ENCODE results near the gene GRSF1.
A peak's percentile ranks its signal among the peaks of the same experiment; 100 is the strongest.
"Not testable (repeated sequence)": the region's sequence is repeated elsewhere in the genome, so short reads cannot be mapped to it uniquely, and the experiment has no call there.

Gene GRSF1

GRCh38 chr4:70833675-70834074, 6.0 kb downstream of the GRSF1 start:
- DNase-seq, result no peak

GRCh38 chr4:70831293-70831692, 8.4 kb downstream of the GRSF1 start:
- DNase-seq, result no peak

- no peak for DNase-seq
Observed at GRCh38 chr4:70830054-70830453, 9.6 kb downstream of the GRSF1 start.

DNA sequence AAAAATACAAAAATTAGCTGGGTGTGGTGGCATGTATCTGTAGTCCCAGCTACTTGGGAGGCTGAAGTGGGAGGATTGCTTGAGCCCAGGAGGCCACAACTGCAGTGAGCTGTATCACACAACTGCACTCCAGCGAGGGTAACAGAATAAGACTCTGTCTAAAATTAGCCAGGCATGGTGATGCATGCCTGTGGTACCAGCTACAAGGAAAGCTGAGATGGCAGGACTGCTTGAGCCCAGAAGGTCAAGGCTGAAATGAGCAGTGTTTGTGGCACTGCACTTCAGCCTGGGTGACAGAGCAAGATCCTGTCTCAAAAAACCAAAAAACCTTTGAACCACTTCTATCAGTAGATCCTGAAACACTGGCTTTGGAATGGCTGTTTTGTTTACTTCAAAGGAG, 10.2 kb downstream of the GRSF1 start:
- DNase-seq, result no peak

- no peak for DNase-seq
Observed at GRCh38 chr4:70829015-70829414, 10.7 kb downstream of the GRSF1 start.

- no peak for DNase-seq
Observed at GRCh38 chr4:70818921-70819320, 20.8 kb downstream of the GRSF1 start.

DNA sequence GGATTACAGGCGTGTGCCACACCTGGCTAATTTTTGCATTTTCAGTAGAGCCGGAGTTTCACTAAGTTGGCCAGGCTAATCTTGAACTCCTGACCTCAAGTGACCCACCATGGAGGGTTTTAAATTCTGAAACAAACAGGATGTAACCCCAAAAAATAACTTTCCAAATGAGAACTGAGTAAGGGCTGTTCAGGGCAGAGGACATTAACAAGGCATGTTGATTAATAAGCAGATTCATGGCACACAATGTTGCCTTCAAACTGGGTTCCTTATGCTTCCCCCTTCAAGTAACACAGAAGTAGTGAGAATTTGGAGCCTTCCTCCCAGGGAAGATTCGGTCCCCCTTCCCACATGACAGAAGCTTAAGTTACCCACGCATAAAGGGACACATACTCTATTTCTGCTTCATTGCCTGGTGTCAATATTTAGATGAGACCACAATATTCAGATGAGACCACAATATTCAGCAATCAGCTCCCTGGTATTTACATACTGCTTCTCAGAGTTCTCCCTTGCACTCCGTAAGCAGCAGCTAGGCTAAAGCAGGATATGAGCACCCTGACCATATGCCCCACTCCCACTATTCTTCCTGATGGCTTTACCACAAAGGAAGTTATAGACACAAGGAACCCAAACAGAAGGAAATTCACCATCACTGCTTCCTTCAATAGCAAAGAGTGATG, 21.4 kb downstream of the GRSF1 start:
- no peak for DNase-seq

DNA sequence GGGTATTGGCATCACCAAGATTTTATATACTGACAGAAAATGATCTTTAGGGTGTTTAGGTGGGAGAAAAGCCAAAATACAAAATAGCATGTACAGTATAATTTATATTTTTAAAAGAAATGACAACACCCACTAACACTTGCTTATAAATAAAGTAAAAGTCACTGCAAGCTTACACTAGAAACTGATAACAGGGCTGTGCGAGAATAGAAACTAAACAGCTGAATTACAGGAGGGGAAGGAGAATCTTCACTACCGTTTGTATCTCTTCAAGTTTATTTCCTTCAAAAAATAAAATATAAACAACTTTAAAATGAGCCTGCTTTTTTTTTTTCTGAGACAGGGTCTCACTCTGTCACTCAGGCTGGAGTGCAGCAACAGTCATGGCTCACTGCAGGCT, 22.8 kb downstream of the GRSF1 start:
- no peak for DNase-seq

DNA sequence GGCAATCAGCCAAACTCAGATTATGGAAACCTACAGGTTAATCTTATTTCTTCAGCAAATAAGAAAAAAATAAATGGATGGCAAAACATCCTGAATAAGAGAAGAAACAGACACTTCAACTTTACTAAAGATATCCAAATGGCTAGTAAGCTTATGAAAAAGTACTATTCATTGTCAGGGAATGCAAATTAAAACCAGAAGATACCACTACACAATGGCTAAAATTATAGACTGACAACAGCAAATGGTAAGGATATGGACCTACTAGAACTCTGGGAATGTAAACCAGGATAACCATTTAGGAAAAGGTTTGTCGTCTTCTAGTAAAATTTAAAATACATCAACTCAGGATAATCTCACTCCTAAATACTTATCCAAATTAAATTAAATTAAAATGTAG, 24.3 kb downstream of the GRSF1 start:
- no peak for DNase-seq

- no peak for DNase-seq
Observed at GRCh38 chr4:70808151-70808550, 31.5 kb downstream of the GRSF1 start.

- DNase-seq, result no peak
Observed at GRCh38 chr4:70802928-70803580, 36.6 kb downstream of the GRSF1 start.

DNA sequence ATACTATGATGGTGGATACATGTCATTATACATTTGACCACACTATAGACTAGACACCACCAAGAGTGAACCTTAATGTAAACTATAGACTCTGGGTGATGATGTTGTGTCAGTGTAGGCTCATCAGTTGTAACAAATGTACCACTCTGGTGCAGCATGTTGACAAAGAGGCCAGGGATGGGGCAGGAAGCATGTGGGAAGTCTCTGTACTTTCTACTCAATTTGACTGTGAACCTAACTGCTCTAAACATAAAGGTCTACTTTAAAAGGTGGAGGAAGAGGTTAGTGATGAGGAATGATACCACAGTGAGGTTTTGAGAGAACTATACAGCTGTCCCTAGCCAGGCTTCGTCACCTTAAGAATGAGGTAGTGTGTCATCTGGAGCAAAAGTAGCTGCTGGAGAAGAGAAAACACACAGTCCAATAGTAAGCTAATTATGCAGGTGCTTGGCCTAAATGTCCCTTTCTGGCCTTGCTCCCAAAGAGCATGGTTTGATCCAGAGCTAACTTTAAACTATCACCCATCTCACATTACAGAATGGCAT, 38.4 kb downstream of the GRSF1 start:
- DNase-seq, result peak in 1 of 2 experiments; percentile 27

- no peak for DNase-seq
Observed at GRCh38 chr4:70793626-70794025, 46.1 kb downstream of the GRSF1 start.

GRCh38 chr4:70788733-70789132, 51.0 kb downstream of the GRSF1 start:
- no peak for DNase-seq

GRCh38 chr4:70787496-70787895, 52.2 kb downstream of the GRSF1 start:
- no peak for DNase-seq

DNA sequence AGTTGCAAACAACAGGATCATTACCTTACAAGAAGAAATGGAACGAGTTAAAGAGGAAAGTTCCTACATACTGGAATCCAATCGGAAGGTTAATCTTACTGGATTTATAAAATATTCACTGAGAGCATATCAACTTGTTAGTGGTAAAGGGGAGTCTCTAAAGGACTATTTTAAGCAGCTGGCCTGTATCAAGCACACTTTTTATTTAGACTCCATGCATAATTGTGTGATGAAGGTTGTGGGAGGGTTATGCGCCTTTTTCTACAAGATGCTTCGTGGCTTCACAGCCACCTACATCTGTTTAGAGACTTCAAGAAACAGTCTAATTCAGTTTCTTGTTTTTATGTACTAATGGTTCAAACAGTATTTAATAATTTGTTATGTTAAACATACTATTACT, 56.6 kb downstream of the GRSF1 start:
- DNase-seq, result no peak

GRCh38 chr4:70778888-70779422, 60.7 kb downstream of the GRSF1 start:
- no peak for DNase-seq

- DNase-seq, result no peak
Observed at GRCh38 chr4:70772929-70773555, 66.6 kb downstream of the GRSF1 start.

GRCh38 chr4:70769396-70769795, 70.3 kb downstream of the GRSF1 start:
- DNase-seq, result not testable (repeated sequence)

DNA sequence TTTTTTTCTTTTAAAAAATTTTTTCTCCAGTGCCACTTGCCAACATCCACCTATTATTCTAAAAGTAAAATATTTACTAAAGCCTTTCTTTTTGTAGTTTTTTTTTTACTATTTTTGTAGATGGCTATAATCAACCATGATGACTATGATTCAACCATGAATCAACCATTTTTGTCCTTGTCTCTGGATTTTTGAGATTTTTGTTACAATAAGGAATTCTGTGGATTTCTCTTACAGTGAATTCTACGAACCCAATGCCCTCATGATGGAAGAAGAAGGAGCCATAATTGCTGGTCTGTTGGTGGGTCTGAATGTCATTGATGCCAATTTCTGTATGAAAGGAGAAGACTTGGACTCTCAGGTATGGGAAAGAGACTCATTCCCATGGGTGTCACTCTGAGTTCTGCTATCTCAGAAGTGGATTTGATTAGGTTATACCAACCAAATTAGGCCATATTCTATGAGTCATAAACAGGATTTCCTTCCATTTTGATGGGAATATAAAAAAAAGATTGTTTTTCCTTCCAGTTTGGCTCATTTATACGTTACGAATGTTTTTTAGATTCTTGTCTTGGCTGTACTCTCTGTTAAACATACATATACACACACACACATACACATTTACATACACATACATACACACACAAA, 71.3 kb downstream of the GRSF1 start:
- DNase-seq, result no peak
